ENCODE measurements around the gene FUS. TPM values are rescaled to one million over a fixed set of nuclear protein-coding genes. Genes with fewer than 3 reads are reported as not detected.
"Not testable (repeated sequence)": the region's sequence is repeated elsewhere in the genome, so short reads cannot be mapped to it uniquely, and the experiment has no call there.

Gene FUS
- total RNA-seq, 4 donors from 2014 or later = 12.5 to 69.9 (median 40.0) TPM

- peaks cover 22% of the 10 kb centered on the region for H3K27me3 ChIP-seq
- no peaks in the 10 kb centered on the region for H3K9me3 ChIP-seq
- no peak for ATAC-seq
- TF ChIP-seq EP300 (IDR thresholded peaks at IDR 0.05) (no peak), POLR2AphosphoS5 (IDR thresholded peaks at IDR 0.05) (no peak), CTCF (IDR thresholded peaks at IDR 0.05) (no peak), POLR2A (IDR thresholded peaks at IDR 0.05) (no peak)
- H3K4me1 ChIP-seq = peaks cover 0 to 17% (median 3%) of the 10 kb centered on the region in 3 donors
- no peak overlapping the region for H3K27ac ChIP-seq
- peaks cover 0 to 37% of the 10 kb centered on the region in 2 donors for H3K36me3 ChIP-seq
- H3K4me3 ChIP-seq = no peak overlapping the region
- 0 to 22% methylated on average over 7 of the region's 18 CpGs for WGBS, 2 donors (ENCODE audit: low coverage in 1 of 2)
Observed at GRCh38 chr16:31134625-31135534, 45.1 kb upstream of the FUS start.

- TF ChIP-seq EP300 (IDR thresholded peaks at IDR 0.05) = no peak
- TF ChIP-seq CTCF (IDR thresholded peaks at IDR 0.05) = no peak
- TF ChIP-seq POLR2AphosphoS5 (IDR thresholded peaks at IDR 0.05) = no peak
- TF ChIP-seq POLR2A (IDR thresholded peaks at IDR 0.05) = no peak
- H3K27ac ChIP-seq = no peak within 1 kb of the TSS
- no peak for ATAC-seq
- 57 to 83% methylated on average over 1 to 2 of the region's 22 CpGs for WGBS, 2 donors (ENCODE audit: low coverage in 1 of 2)
- no peak within 1 kb of the TSS for H3K4me3 ChIP-seq
- peaks cover 0 to 29% of the 10 kb centered on the region in 2 donors for H3K36me3 ChIP-seq
- peaks cover 22% of the 10 kb centered on the region for H3K27me3 ChIP-seq
- peaks cover 0 to 16% (median 3%) of the 10 kb centered on the region in 3 donors for H3K4me1 ChIP-seq
- no peaks in the 10 kb centered on the region for H3K9me3 ChIP-seq
Observed at GRCh38 chr16:31135535-31136286, 44.2 kb upstream of the FUS start, which contains the start of gene PRSS8. TSS of gene PRSS8 (minus strand) at chr16:31135727. CDS start at chr16:31135498, 229 bp downstream.

GRCh38 chr16:31136287-31136662 is 43.7 kb upstream of the FUS start:
- no peak for ATAC-seq
- Histone ChIP-seq H3K9me3 (no peaks in the 10 kb centered on the region), H3K4me1 (peaks cover 0 to 21% (median 5%) of the 10 kb centered on the region in 3 donors), H3K27ac (no peak overlapping the region), H3K36me3 (peaks cover 0 to 23% of the 10 kb centered on the region in 2 donors), H3K27me3 (peaks cover 22% of the 10 kb centered on the region), H3K4me3 (no peak overlapping the region)
- 73 to 92% methylated on average over 2 to 4 of the region's 6 CpGs for WGBS, 2 donors (ENCODE audit: low coverage in 1 of 2)
- TF ChIP-seq EP300 (IDR thresholded peaks at IDR 0.05) (no peak), CTCF (IDR thresholded peaks at IDR 0.05) (no peak), POLR2A (IDR thresholded peaks at IDR 0.05) (no peak), POLR2AphosphoS5 (IDR thresholded peaks at IDR 0.05) (no peak)

- H3K27ac ChIP-seq, H3K4me3 ChIP-seq, ATAC-seq, H3K9me3 ChIP-seq: not testable (repeated sequence)
- 89 to 90% methylated on average over 10 to 11 of the region's 20 CpGs for WGBS, 2 donors (ENCODE audit: low coverage in 1 of 2)
- H3K36me3 ChIP-seq = peaks cover 0 to 16% of the 10 kb centered on the region in 2 donors
- peaks cover 22% of the 10 kb centered on the region for H3K27me3 ChIP-seq
- peaks cover 0 to 28% (median 12%) of the 10 kb centered on the region in 3 donors for H3K4me1 ChIP-seq
Observed at GRCh38 chr16:31136822-31137499, 43.0 kb upstream of the FUS start.

All from gastroesophageal sphincter (tissue), 4 donors.